ENCODE measurements around the gene RPL27A.
A peak's percentile ranks its signal among the peaks of the same experiment; 100 is the strongest.

The RPL27A gene

GRCh38 chr11:8672346-8672745 is 10.2 kb upstream of the RPL27A start:
- no peak overlapping the region for H3K4me3 ChIP-seq (ENCODE audit: low read depth, low read length)
- no peak for TF ChIP-seq CTCF (IDR thresholded peaks at IDR 0.05; ENCODE audit: borderline replicate concordance, insufficient read depth, low read depth, low read length)

- TF ChIP-seq CTCF (IDR thresholded peaks at IDR 0.05; ENCODE audit: borderline replicate concordance, insufficient read depth, low read depth, low read length): no peak
- H3K4me3 ChIP-seq (ENCODE audit: low read depth, low read length): no peak overlapping the region
Observed at GRCh38 chr11:8674859-8675258, 7.7 kb upstream of the RPL27A start.

- no peak for TF ChIP-seq CTCF (IDR thresholded peaks at IDR 0.05; ENCODE audit: borderline replicate concordance, insufficient read depth, low read depth, low read length)
- no peak overlapping the region for H3K4me3 ChIP-seq (ENCODE audit: low read depth, low read length)
Observed at GRCh38 chr11:8676458-8676857, 6.1 kb upstream of the RPL27A start.

- H3K4me3 ChIP-seq (ENCODE audit: low read depth, low read length): no peak overlapping the region
- TF ChIP-seq CTCF (IDR thresholded peaks at IDR 0.05; ENCODE audit: borderline replicate concordance, insufficient read depth, low read depth, low read length): no peak
Observed at GRCh38 chr11:8679006-8679405, 3.6 kb upstream of the RPL27A start.

GRCh38 chr11:8681837-8682302 is 722 bp upstream of the RPL27A start:
- peak overlapping the region; percentile 94 for H3K4me3 ChIP-seq (ENCODE audit: low read depth, low read length)
- TF ChIP-seq CTCF (IDR thresholded peaks at IDR 0.05; ENCODE audit: borderline replicate concordance, insufficient read depth, low read depth, low read length): no peak

GRCh38 chr11:8683115-8683807 is 669 bp downstream of the RPL27A start:
- TF ChIP-seq CTCF (IDR thresholded peaks at IDR 0.05; ENCODE audit: borderline replicate concordance, insufficient read depth, low read depth, low read length): no peak
- peak overlapping the region; percentile 94 for H3K4me3 ChIP-seq (ENCODE audit: low read depth, low read length)

GRCh38 chr11:8684600-8685290 is 2.2 kb downstream of the RPL27A start:
- peak overlapping the region; percentile 94 for H3K4me3 ChIP-seq (ENCODE audit: low read depth, low read length)
- TF ChIP-seq CTCF (IDR thresholded peaks at IDR 0.05; ENCODE audit: borderline replicate concordance, insufficient read depth, low read depth, low read length): no peak
